GM13977 (cell line): ENCODE data around the gene AGBL4.

Source experiments
- DNase-seq: peaks from one replicate; pipeline ENCODE4 v3.0.0; 2012; ENCODE audit warnings: low spot score
- in situ Hi-C: fragments of 300-500 bp; cut with MboI; formaldehyde crosslinking; loops from one replicate; pipeline ENCODE4 v1.12.0; 2022; ENCODE audit warnings: low sequenced_read_pairs, low pct_unique_long_range_greater_than_20kb, mixed read lengths, inconsistent platforms; ENCODE audit not compliant: unreplicated experiment
- TF ChIP-seq, protein P1 (sequence below): IDR thresholded peaks from 2 replicates; pipeline ENCODE4 v1.5.1; 2012; ENCODE audit warnings: mild to moderate bottlenecking, control low read depth; ENCODE audit not compliant: insufficient read depth; ENCODE audit errors: extremely low read depth, missing control alignments

AGBL4 gene

DNA sequence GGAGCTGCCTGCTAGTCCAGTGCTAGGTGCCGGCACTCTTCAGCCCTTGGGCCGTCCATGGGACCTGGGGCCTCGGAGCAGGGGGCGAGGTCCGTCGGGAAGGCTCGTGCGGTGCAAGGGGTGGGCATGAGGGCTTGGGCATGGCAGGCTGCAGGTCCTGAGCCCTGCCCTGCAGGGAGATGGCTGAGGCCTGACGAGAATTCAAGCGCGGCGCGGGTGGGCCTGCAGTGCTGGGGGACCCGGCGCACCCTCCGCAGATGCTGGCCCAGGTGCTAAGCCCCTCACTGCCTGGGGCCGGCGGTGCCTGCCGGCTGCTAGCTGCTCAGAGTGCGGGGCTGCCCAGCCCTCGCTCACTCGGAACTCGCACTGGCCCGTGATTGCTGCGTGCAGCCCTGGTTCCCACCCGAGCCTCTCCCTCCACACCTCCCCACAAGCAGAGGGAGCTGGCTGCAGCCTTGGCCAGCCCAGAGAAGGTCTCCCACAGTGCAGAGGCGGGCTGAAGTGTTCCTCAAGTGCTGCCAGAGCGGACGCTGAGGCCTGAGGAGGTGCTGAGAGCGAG, 467.0 kb downstream of the AGBL4 start:
- DNase-seq, result no peak
- TF ChIP-seq, protein P1, sequence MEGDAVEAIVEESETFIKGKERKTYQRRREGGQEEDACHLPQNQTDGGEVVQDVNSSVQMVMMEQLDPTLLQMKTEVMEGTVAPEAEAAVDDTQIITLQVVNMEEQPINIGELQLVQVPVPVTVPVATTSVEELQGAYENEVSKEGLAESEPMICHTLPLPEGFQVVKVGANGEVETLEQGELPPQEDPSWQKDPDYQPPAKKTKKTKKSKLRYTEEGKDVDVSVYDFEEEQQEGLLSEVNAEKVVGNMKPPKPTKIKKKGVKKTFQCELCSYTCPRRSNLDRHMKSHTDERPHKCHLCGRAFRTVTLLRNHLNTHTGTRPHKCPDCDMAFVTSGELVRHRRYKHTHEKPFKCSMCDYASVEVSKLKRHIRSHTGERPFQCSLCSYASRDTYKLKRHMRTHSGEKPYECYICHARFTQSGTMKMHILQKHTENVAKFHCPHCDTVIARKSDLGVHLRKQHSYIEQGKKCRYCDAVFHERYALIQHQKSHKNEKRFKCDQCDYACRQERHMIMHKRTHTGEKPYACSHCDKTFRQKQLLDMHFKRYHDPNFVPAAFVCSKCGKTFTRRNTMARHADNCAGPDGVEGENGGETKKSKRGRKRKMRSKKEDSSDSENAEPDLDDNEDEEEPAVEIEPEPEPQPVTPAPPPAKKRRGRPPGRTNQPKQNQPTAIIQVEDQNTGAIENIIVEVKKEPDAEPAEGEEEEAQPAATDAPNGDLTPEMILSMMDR, result no peak
- in situ Hi-C loops, result no loop called here

DNA sequence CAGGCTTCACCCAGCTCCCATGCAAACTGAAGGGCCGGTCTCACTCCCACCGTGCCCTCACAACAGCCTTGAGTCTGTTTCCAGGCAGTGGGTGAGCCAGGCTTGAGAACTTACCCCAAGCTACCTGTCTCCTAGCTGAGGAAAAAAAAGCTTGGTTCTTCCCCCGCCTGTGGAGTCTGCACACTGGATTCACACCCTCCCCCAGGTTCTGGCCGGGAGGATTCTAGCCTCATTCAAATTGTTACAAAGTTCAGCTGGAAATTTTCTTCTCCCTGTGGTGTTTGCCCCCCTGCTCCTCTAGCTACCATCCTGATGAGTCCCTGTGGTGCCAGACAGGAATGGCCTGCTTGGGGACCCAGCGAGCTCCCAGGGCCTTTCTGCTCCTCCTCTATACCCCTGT, 471.7 kb downstream of the AGBL4 start:
- TF ChIP-seq, protein P1, result no peak
- in situ Hi-C loops, result no loop called here

DNA sequence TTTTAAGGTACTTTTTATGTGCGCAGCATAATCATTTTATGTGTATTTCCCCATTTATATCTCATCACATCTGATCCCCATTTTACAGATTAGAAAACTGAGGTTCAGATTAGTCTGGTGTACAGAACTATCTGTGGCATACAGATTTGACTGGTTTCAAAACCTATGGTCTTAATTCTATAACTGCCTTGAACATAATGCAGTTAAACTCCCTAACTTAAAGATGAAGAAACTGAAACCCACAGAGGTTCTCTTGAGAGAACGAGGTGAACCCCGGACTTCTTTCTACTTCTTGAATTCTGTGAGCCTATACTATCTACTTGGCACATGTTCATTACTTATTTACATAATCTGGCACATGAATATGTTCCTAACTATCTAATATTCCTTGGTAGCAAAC, 479.1 kb downstream of the AGBL4 start:
- TF ChIP-seq, protein P1, result no peak
- DNase-seq, result no peak
- in situ Hi-C loops, result no loop called here

More for the DNA sequence above, 471.7 kb downstream of the AGBL4 start:
- DNase-seq, result no peak

DNA sequence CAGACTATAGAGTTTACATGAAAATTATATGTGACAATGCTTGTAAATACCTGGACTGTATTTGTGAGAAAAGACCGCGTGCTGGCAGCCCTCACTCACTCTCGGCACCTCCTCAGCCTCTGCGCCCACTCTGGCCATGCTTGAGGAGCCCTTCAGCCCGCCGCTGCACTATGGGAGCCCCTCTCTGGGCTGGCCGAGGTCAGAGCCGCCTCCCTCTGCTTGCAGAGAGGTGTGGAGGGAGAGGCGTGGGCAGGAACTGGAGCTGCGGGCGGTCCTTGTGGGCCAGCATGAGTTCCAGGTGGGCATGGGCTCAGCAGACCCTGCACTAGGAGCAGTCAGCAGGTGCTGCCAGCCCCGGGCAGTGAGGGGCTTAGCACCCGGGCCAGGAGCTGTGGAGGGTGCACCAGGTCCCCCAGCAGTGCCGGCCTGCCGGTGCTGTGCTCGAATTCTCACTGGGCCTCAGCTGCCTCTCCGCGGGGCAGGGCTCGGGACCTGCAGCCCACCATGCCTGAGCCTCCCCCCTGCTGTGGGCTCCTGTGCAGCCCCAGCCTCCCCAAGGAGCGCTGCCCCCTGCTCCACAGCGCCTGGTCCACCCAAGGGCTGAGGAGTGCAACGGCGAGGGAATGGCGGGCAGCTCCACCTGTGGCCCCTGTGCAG, 482.5 kb downstream of the AGBL4 start:
- in situ Hi-C loops, result no loop called here
- TF ChIP-seq, protein P1, result no peak
- no peak for DNase-seq

DNA sequence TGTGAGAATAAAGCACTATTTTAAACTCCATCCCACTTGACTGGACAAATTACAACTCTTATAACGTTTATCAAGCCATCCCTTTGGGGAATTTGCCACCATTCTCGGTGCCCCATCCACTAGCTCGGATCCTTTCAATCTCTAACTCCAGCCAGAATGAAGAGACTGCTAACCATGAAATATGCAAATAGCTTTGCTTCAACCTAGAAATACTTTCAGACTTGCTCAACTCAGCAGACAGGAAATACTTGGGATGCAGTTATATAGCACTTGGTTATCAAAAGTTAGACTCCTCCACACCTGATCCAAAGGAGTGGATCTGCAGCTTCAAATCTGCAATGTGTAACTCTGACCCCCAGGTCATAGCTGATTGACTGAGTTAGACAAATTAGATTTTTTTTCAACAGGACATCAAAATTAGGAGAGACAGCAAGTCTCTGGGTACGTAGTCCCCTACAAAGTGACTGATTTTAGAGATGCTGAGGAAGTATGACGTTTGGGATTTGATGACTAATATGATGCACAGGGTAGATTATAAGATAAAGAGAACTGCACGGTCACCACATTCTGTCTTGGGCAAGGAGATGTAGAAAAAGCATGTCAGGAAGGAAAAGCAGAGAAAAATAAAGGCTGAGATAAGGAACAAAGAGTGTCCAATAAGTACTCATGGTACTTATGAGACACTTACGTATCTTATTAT, 496.0 kb downstream of the AGBL4 start:
- TF ChIP-seq, protein P1, result no peak
- in situ Hi-C loops, result no loop called here
- DNase-seq, result no peak

DNA sequence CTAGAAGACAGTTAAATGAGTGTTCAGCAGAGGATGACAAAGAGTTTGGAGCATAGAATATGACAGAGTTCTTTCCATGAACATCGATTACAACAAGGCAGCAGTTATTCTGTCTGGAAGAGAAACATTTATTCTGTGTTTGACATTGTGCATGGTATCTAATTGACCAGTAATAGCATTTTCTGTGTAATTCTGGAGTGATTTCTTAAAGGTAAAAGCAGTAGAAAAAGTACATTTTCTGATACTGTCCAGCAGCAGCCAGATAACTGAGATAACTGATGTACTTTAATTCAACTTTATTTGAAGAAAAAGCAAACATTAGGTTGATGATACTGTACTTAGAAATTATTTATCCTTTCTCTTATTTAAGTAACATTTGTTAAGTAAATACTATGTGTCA, 497.1 kb downstream of the AGBL4 start:
- DNase-seq, result no peak
- in situ Hi-C loops, result no loop called here
- TF ChIP-seq, protein P1, result no peak
